ENCODE results near the gene ZNF221.
A peak's percentile ranks its signal among the peaks of the same experiment; 100 is the strongest.

Gene ZNF221

GRCh38 chr19:43966079-43966694 is 15.2 kb downstream of the ZNF221 start:
- Histone ChIP-seq H3K4me3 (ENCODE audit: low read length) (peak overlapping the region; percentile 70), H3K36me3 (ENCODE audit: control insufficient read depth, insufficient read depth, low read length, severe bottlenecking) (peaks cover 84% of the 10 kb centered on the region), H3K4me1 (ENCODE audit: control insufficient read depth, insufficient read depth, low read length) (no peaks in the 10 kb centered on the region), H3K9me3 (ENCODE audit: control insufficient read depth, low read length) (peaks cover 99% of the 10 kb centered on the region), H3K9ac (ENCODE audit: low read length) (no peak overlapping the region), H3K27me3 (replicated peaks; ENCODE audit: control insufficient read depth, insufficient read depth, low read length) (no peaks in the 10 kb centered on the region)
- no peak for DNase-seq (ENCODE audit: low read depth)

GRCh38 chr19:43976732-43977131 is 25.7 kb downstream of the ZNF221 start:
- H3K9ac ChIP-seq (ENCODE audit: low read length) = no peak overlapping the region
- H3K27me3 ChIP-seq (replicated peaks; ENCODE audit: control insufficient read depth, insufficient read depth, low read length) = no peaks in the 10 kb centered on the region
- H3K36me3 ChIP-seq (ENCODE audit: control insufficient read depth, insufficient read depth, low read length, severe bottlenecking) = no peaks in the 10 kb centered on the region
- peaks cover 48% of the 10 kb centered on the region for H3K9me3 ChIP-seq (ENCODE audit: control insufficient read depth, low read length)
- H3K4me1 ChIP-seq (ENCODE audit: control insufficient read depth, insufficient read depth, low read length) = no peaks in the 10 kb centered on the region
- no peak for DNase-seq (ENCODE audit: low read depth)
- H3K4me3 ChIP-seq (ENCODE audit: low read length) = no peak overlapping the region

- Histone ChIP-seq H3K27me3 (replicated peaks; ENCODE audit: control insufficient read depth, insufficient read depth, low read length) (no peaks in the 10 kb centered on the region), H3K36me3 (ENCODE audit: control insufficient read depth, insufficient read depth, low read length, severe bottlenecking) (peaks cover under 1% of the 10 kb centered on the region), H3K4me1 (ENCODE audit: control insufficient read depth, insufficient read depth, low read length) (peaks cover 7% of the 10 kb centered on the region), H3K4me3 (ENCODE audit: low read length) (peak overlapping the region; percentile 89), H3K9ac (ENCODE audit: low read length) (no peak overlapping the region), H3K9me3 (ENCODE audit: control insufficient read depth, low read length) (no peaks in the 10 kb centered on the region)
- DNase-seq (ENCODE audit: low read depth) = no peak
Measured at GRCh38 chr19:43983544-43983911, 32.5 kb downstream of the ZNF221 start.

GRCh38 chr19:43983912-43984686 is 33.1 kb downstream of the ZNF221 start, which contains the start of gene ZNF155:
ZNF155 (plus strand) TSS chr19:43984188; CDS start chr19:43988544, 4,356 bp downstream.
- H3K9me3 ChIP-seq (ENCODE audit: control insufficient read depth, low read length) = no peaks in the 10 kb centered on the region
- peaks cover 7% of the 10 kb centered on the region for H3K4me1 ChIP-seq (ENCODE audit: control insufficient read depth, insufficient read depth, low read length)

GRCh38 chr19:43984687-43985000 is 33.6 kb downstream of the ZNF221 start:
- no peak for DNase-seq (ENCODE audit: low read depth)

More at GRCh38 chr19:43983912-43984686, 33.1 kb downstream of the ZNF221 start, which contains the start of gene ZNF155:
- no peaks in the 10 kb centered on the region for H3K27me3 ChIP-seq (replicated peaks; ENCODE audit: control insufficient read depth, insufficient read depth, low read length)
- peak; percentile 98 for DNase-seq (ENCODE audit: low read depth)
- H3K4me3 ChIP-seq (ENCODE audit: low read length) = peak within 1 kb of the TSS; percentile 89
- H3K9ac ChIP-seq (ENCODE audit: low read length) = peak within 1 kb of the TSS; percentile 80
- H3K36me3 ChIP-seq (ENCODE audit: control insufficient read depth, insufficient read depth, low read length, severe bottlenecking) = peaks cover 7% of the 10 kb centered on the region

GRCh38 chr19:43997631-43998290 is 46.7 kb downstream of the ZNF221 start:
- Histone ChIP-seq H3K27me3 (replicated peaks; ENCODE audit: control insufficient read depth, insufficient read depth, low read length) (no peaks in the 10 kb centered on the region), H3K4me1 (ENCODE audit: control insufficient read depth, insufficient read depth, low read length) (peaks cover 4% of the 10 kb centered on the region), H3K4me3 (ENCODE audit: low read length) (no peak overlapping the region), H3K9me3 (ENCODE audit: control insufficient read depth, low read length) (no peaks in the 10 kb centered on the region), H3K9ac (ENCODE audit: low read length) (no peak overlapping the region), H3K36me3 (ENCODE audit: control insufficient read depth, insufficient read depth, low read length, severe bottlenecking) (peaks cover 44% of the 10 kb centered on the region)
- no peak for DNase-seq (ENCODE audit: low read depth)

More at GRCh38 chr19:43984687-43985000, 33.6 kb downstream of the ZNF221 start:
- Histone ChIP-seq H3K4me1 (ENCODE audit: control insufficient read depth, insufficient read depth, low read length) (peaks cover 7% of the 10 kb centered on the region), H3K36me3 (ENCODE audit: control insufficient read depth, insufficient read depth, low read length, severe bottlenecking) (peaks cover 12% of the 10 kb centered on the region), H3K4me3 (ENCODE audit: low read length) (peak overlapping the region; percentile 89), H3K9me3 (ENCODE audit: control insufficient read depth, low read length) (no peaks in the 10 kb centered on the region), H3K9ac (ENCODE audit: low read length) (peak overlapping the region; percentile 80), H3K27me3 (replicated peaks; ENCODE audit: control insufficient read depth, insufficient read depth, low read length) (no peaks in the 10 kb centered on the region)

- H3K9ac ChIP-seq (ENCODE audit: low read length) = peak overlapping the region; percentile 91
- no peaks in the 10 kb centered on the region for H3K27me3 ChIP-seq (replicated peaks; ENCODE audit: control insufficient read depth, insufficient read depth, low read length)
- H3K36me3 ChIP-seq (ENCODE audit: control insufficient read depth, insufficient read depth, low read length, severe bottlenecking) = peaks cover 4% of the 10 kb centered on the region
- peaks cover 10% of the 10 kb centered on the region for H3K4me1 ChIP-seq (ENCODE audit: control insufficient read depth, insufficient read depth, low read length)
- H3K9me3 ChIP-seq (ENCODE audit: control insufficient read depth, low read length) = no peaks in the 10 kb centered on the region
- DNase-seq (ENCODE audit: low read depth) = peak; percentile 38
- H3K4me3 ChIP-seq (ENCODE audit: low read length) = peak overlapping the region; percentile 88
Measured at GRCh38 chr19:44002212-44002565, 51.2 kb downstream of the ZNF221 start.

GRCh38 chr19:44002566-44003460 is 51.8 kb downstream of the ZNF221 start, which contains the start of gene ZNF230:
ZNF230 (plus strand) TSS chr19:44002957; CDS start chr19:44007079, 4,122 bp downstream.
- no peaks in the 10 kb centered on the region for H3K9me3 ChIP-seq (ENCODE audit: control insufficient read depth, low read length)
- H3K36me3 ChIP-seq (ENCODE audit: control insufficient read depth, insufficient read depth, low read length, severe bottlenecking) = peaks cover 8% of the 10 kb centered on the region
- H3K27me3 ChIP-seq (replicated peaks; ENCODE audit: control insufficient read depth, insufficient read depth, low read length) = no peaks in the 10 kb centered on the region
- H3K9ac ChIP-seq (ENCODE audit: low read length) = peak within 1 kb of the TSS; percentile 91
- peak; percentile 99 for DNase-seq (ENCODE audit: low read depth)
- peak within 1 kb of the TSS; percentile 88 for H3K4me3 ChIP-seq (ENCODE audit: low read length)
- peaks cover 10% of the 10 kb centered on the region for H3K4me1 ChIP-seq (ENCODE audit: control insufficient read depth, insufficient read depth, low read length)

GRCh38 chr19:44003461-44004009 is 52.5 kb downstream of the ZNF221 start:
- H3K27me3 ChIP-seq (replicated peaks; ENCODE audit: control insufficient read depth, insufficient read depth, low read length) = no peaks in the 10 kb centered on the region
- H3K36me3 ChIP-seq (ENCODE audit: control insufficient read depth, insufficient read depth, low read length, severe bottlenecking) = peaks cover 16% of the 10 kb centered on the region
- peaks cover 2% of the 10 kb centered on the region for H3K9me3 ChIP-seq (ENCODE audit: control insufficient read depth, low read length)
- peak; percentile 52 for DNase-seq (ENCODE audit: low read depth)
- H3K4me1 ChIP-seq (ENCODE audit: control insufficient read depth, insufficient read depth, low read length) = peaks cover 10% of the 10 kb centered on the region
- H3K9ac ChIP-seq (ENCODE audit: low read length) = peak overlapping the region; percentile 91
- peak overlapping the region; percentile 88 for H3K4me3 ChIP-seq (ENCODE audit: low read length)

- no peaks in the 10 kb centered on the region for H3K27me3 ChIP-seq (replicated peaks; ENCODE audit: control insufficient read depth, insufficient read depth, low read length)
- H3K36me3 ChIP-seq (ENCODE audit: control insufficient read depth, insufficient read depth, low read length, severe bottlenecking) = peaks cover 40% of the 10 kb centered on the region
- peaks cover 10% of the 10 kb centered on the region for H3K4me1 ChIP-seq (ENCODE audit: control insufficient read depth, insufficient read depth, low read length)
- H3K4me3 ChIP-seq (ENCODE audit: low read length) = no peak overlapping the region
- H3K9ac ChIP-seq (ENCODE audit: low read length) = no peak overlapping the region
- H3K9me3 ChIP-seq (ENCODE audit: control insufficient read depth, low read length) = peaks cover 27% of the 10 kb centered on the region
- DNase-seq (ENCODE audit: low read depth) = peak; percentile 29
Measured at GRCh38 chr19:44005973-44006372, 54.9 kb downstream of the ZNF221 start.
